ENCODE results near the gene NDUFAB1.

DNA sequence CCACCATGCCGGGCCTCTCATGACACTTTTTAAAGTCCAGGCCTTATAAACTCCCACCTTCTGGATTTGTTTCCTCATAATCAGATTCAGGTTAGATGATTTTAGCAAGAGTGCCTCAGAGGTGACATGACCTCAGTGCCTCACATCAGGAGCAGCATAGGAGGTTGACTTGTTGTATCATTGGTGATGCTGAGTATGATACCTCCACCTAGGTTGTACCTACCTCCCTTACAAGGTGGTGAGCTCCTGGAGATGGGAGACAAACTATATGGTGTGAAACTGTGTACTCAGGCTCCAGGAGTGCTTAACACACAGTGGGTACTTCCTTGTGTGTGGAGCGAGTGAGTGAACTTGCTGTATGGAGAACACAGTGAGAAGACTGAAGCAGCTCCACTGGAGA, 18.6 kb downstream of the NDUFAB1 start:
- TF ChIP-seq CTCF (conservative IDR thresholded peaks at IDR 0.05; ENCODE audit: low read depth, low read length) (no peak), EZH2 (IDR thresholded peaks at IDR 0.05; ENCODE audit: borderline replicate concordance, low read depth, low read length, poor library complexity, severe bottlenecking) (no peak)
